H54 (cell line): ENCODE data around the gene LRRC19.

Experiments
- DNase-seq: peaks from one replicate; pipeline ENCODE4 v3.0.0; 2011; ENCODE audit warnings: low spot score, mixed read lengths; ENCODE audit not compliant: insufficient read length
- FAIRE-seq: peaks from 3 replicates; lab custom pipeline; 2011; peaks lifted over from hg19 to GRCh38; lab: Jason Lieb, UNC
- POLR2A ChIP-seq: IDR thresholded peaks from 2 replicates; pipeline ENCODE4 v1.6.1; 2011; ENCODE audit warnings: low read depth, mild to moderate bottlenecking, low read length

Gene LRRC19

GRCh38 chr9:26946753-26947727 lies 58.4 kb downstream of the LRRC19 start, which contains the start of gene PLAA:
Gene PLAA, minus strand, starts transcription at chr9:26947242. Its CDS starts 197 bp downstream, at chr9:26947045.
- FAIRE-seq, result peak; percentile 98
- peak; percentile 73 for DNase-seq
- TF ChIP-seq POLR2A, result peak; percentile 64

GRCh38 chr9:26945591-26945990 lies 59.9 kb downstream of the LRRC19 start:
- TF ChIP-seq POLR2A, result no peak
- DNase-seq, result no peak
- FAIRE-seq, result peak; percentile 33
